HCT116 (cell line): Measurements from ENCODE around the gene ACAP3. TPM values are rescaled to one million over a fixed set of nuclear protein-coding genes. Genes with fewer than 3 reads are reported as not detected.

Experiments
- ATAC-seq: fragments of 200-7000 bp; cut with Tn5 transposase; 2 replicates; pipeline ENCODE4 v1.9.1; 2020; ENCODE audit warnings: mild to moderate bottlenecking, moderate library complexity
- BruUV-seq: library from RNA; stranded (reverse); fragments of 400-500 nt; replicated peaks from 2 replicates; lab custom pipeline; 2021; lab: Mats Ljungman, UMichigan
- CTCF ChIA-PET: fragments of 300-600 bp; sonication (Branson Sonifier 250); formaldehyde crosslinking; loops from one replicate; lab custom pipeline; 2021; ENCODE audit warnings: antibody characterized with exemption; lab: Charles Lee
- POLR2A ChIA-PET: fragments of 300-600, 350-600 bp; sonication (Branson Sonifier 250); formaldehyde crosslinking; loops from one replicate; lab custom pipeline; 2021; ENCODE audit warnings: antibody characterized with exemption; lab: Charles Lee
- RAD21 ChIA-PET, 2 experiments: fragments of 300-600 bp; sonication (Branson Sonifier 250); formaldehyde crosslinking; loops; one replicate each; lab custom pipeline; 2023; ENCODE audit warnings: low total read pairs in 2 of 2; ENCODE audit not compliant: uncharacterized antibody in 2 of 2, unreplicated experiment in 2 of 2, low non-redundant PET in 1 of 2; lab: Charles Lee
- DNase-seq: peaks from one replicate; pipeline ENCODE4 v3.0.0-alpha.2; 2010; ENCODE audit warnings: low read depth, low spot score
- H2AFZ ChIP-seq: fragments of 200-600 bp; shearing (Covaris generic), sonication (generic); 2 replicates; pipeline ENCODE4 v1.6.1; 2017; ENCODE audit warnings: low read depth, mixed run types, mixed read lengths, antibody characterized with exemption, low read length; ENCODE audit not compliant: poor library complexity, severe bottlenecking
- H3K27ac ChIP-seq: 2 replicates; pipeline ENCODE4 v1.5.1; 2012; ENCODE audit warnings: low read depth, low read length
- H3K27me3 ChIP-seq: fragments of 200-600 bp; sonication (generic); 2 replicates; pipeline ENCODE4 v1.6.1; 2016; ENCODE audit warnings: mixed run types, low read length, mixed read lengths; ENCODE audit not compliant: insufficient read depth
- H3K36me3 ChIP-seq, 2 experiments: fragments of 200-500 bp in 1 of 2; fragments of 200-600 bp in 1 of 2; sonication (Bioruptor generic) in 1 of 2; sonication (generic) in 1 of 2; 2 replicates each; pipeline versions ENCODE4 v1.5.1 to v1.6.1; 2014 to 2016; ENCODE audit warnings: low read length in 2 of 2, inconsistent platforms in 1 of 2, mixed read lengths in 1 of 2, mixed run types in 1 of 2; ENCODE audit not compliant: insufficient read depth in 2 of 2, control insufficient read depth in 1 of 2
- H3K4me1 ChIP-seq, 2 experiments: fragments of 200-600 bp in 1 of 2; sonication (generic) in 1 of 2; 2 replicates each; pipeline versions ENCODE4 v1.5.1 to v1.6.1; 2012 to 2017; ENCODE audit warnings: low read length in 2 of 2, inconsistent platforms in 1 of 2, mild to moderate bottlenecking in 1 of 2, mixed read lengths in 1 of 2, mixed run types in 1 of 2, moderate library complexity in 1 of 2; ENCODE audit not compliant: insufficient read depth in 2 of 2, control insufficient read depth in 1 of 2
- H3K4me2 ChIP-seq: fragments of 200-600 bp; sonication (generic); 2 replicates; pipeline ENCODE4 v1.6.1; 2017; ENCODE audit warnings: mixed run types, low read length, mixed read lengths
- H3K4me3 ChIP-seq, 2 experiments: fragments of 200-600 bp in 1 of 2; sonication (generic) in 1 of 2; replicated peaks in 1 of 2; 2 replicates each; pipeline ENCODE4 v1.5.1; 2011 to 2016; ENCODE audit warnings: low read length in 2 of 2, control low read depth in 1 of 2, low read depth in 1 of 2, mild to moderate bottlenecking in 1 of 2, mixed read lengths in 1 of 2, mixed run types in 1 of 2
- H3K79me2 ChIP-seq: fragments of 200-600 bp; sonication (generic); 2 replicates; pipeline ENCODE4 v1.6.1; 2017; ENCODE audit warnings: mild to moderate bottlenecking, mixed run types, low read length, moderate library complexity, mixed read lengths; ENCODE audit not compliant: insufficient read depth
- H3K9ac ChIP-seq: fragments of 200-600 bp; sonication (generic); 2 replicates; pipeline ENCODE4 v1.6.1; 2016; ENCODE audit warnings: low read length, mixed read lengths
- H3K9me2 ChIP-seq: fragments of 200-600 bp; sonication (generic), shearing (Covaris generic); 2 replicates; pipeline ENCODE4 v1.6.1; 2017; ENCODE audit warnings: mixed run types, mild to moderate bottlenecking, moderate library complexity; ENCODE audit not compliant: insufficient read depth
- H3K9me3 ChIP-seq, 2 experiments: fragments of 200-500 bp in 1 of 2; fragments of 200-600 bp in 1 of 2; sonication (Bioruptor generic) in 1 of 2; sonication (generic) in 1 of 2; 2 replicates each; pipeline ENCODE4 v1.6.1; 2014 to 2017; ENCODE audit warnings: low read length in 2 of 2, mixed read lengths in 2 of 2, inconsistent platforms in 1 of 2, low read depth in 1 of 2, mild to moderate bottlenecking in 1 of 2, mixed run types in 1 of 2, moderate library complexity in 1 of 2; ENCODE audit not compliant: control insufficient read depth in 1 of 2, insufficient read depth in 1 of 2
- H4K20me1 ChIP-seq: fragments of 200-600 bp; sonication (generic), shearing (Covaris generic); 2 replicates; pipeline ENCODE4 v1.6.1; 2017; ENCODE audit warnings: mixed run types, mild to moderate bottlenecking, moderate library complexity; ENCODE audit not compliant: insufficient read depth
- CEBPB ChIP-seq: IDR thresholded peaks from 2 replicates; pipeline ENCODE4 v1.6.1; 2012; ENCODE audit warnings: low read depth
- EGR1 ChIP-seq: IDR thresholded peaks from 2 replicates; pipeline ENCODE4 v1.6.1; 2012; ENCODE audit warnings: low read depth
- ELF1 ChIP-seq: IDR thresholded peaks from 2 replicates; pipeline ENCODE4 v1.6.1; 2012; ENCODE audit warnings: low read depth, borderline replicate concordance
- POLR2AphosphoS5 ChIP-seq: IDR thresholded peaks from 2 replicates; pipeline ENCODE4 v1.6.1; 2011; ENCODE audit warnings: mild to moderate bottlenecking, low read depth, low read length, moderate library complexity
- RAD21 ChIP-seq: IDR thresholded peaks from 2 replicates; pipeline ENCODE4 v1.6.1; 2012; ENCODE audit warnings: low read depth, mild to moderate bottlenecking
- TCF7L2 ChIP-seq: IDR thresholded peaks from 2 replicates; pipeline ENCODE4 v1.7.0; 2011; ENCODE audit warnings: borderline replicate concordance, inconsistent platforms; ENCODE audit not compliant: insufficient read depth, insufficient read length; ENCODE audit errors: extremely low read depth
- YY1 ChIP-seq: IDR thresholded peaks from 2 replicates; pipeline ENCODE4 v1.6.1; 2011; ENCODE audit warnings: low read length, low read depth, moderate library complexity, mild to moderate bottlenecking; ENCODE audit not compliant: insufficient replicate concordance; ENCODE audit errors: extremely low read depth
- ZFX ChIP-seq: fragments of 450-650 bp; IDR thresholded peaks from 2 replicates; pipeline ENCODE4 v1.6.1; 2017
- ZNF274 ChIP-seq: fragments of 200-500 bp; sonication (Bioruptor generic); IDR thresholded peaks from 2 replicates; pipeline ENCODE4 v1.6.1; 2014; ENCODE audit warnings: mild to moderate bottlenecking, low read depth, low read length, inconsistent platforms
- intact Hi-C: fragments of 100-400 bp; cut with micrococcal nuclease; formaldehyde crosslinking; loops from 2 replicates; pipeline ENCODE4 v1.10.0; 2022
- total RNA-seq: library from RNA; stranded (reverse); gene quantifications from one replicate; pipeline ENCODE4 v1.2.1, GENCODE V29; 2021; ENCODE audit not compliant: unreplicated experiment
- TF ChIP-seq, protein P1 (sequence below): IDR thresholded peaks from 2 replicates; pipeline ENCODE4 v1.6.1; 2012
- TF ChIP-seq, protein P2 (sequence below): IDR thresholded peaks from 2 replicates; pipeline ENCODE4 v1.6.1; 2012

The ACAP3 gene
- total RNA-seq, 1 experiment from 2014 or later = 38.8 TPM

DNA sequence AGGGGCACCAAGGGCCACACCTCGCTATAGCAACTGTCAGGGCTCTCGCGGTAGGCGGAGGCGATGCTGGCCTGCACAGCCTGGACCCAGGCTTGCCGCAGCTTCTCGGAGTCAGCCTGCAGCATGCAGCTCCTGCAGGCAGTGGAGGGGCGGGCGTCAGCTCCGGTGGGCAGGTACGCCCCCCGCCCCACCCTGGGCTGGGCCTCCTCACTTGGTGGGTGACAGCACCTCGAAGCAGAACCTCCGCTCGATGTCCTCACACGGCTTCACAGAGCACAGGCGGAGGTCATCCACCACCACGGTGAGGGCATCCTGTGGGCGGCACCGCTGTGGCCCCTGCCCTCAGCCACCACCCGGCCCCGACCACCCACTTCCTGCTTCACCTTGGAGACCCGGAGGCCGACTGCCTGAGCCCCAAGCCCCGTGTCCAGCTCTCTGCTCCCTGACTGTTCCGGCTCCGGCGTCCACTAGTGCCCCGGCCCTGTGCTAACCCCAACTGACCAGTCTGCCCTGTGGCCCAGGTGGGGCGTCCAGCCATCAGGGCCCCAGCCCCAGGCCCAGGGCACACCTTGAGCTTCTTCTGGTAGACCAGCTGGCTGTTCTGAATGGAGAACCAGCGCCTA lies 9.8 kb downstream of the ACAP3 start:
- ChIA-PET RAD21 (no interaction called here), CTCF (no interaction called here), POLR2A (no interaction called here)
- Histone ChIP-seq H3K4me1 (peaks cover 0 to 15% of the 10 kb centered on the region in 2 experiments; a peak in 2 of 4 replicates), H3K79me2 (no peaks in the 10 kb centered on the region), H3K27ac (no peak overlapping the region), H3K9me3 (no peaks in the 10 kb centered on the region), H4K20me1 (no peaks in the 10 kb centered on the region), H3K4me3 (no peak overlapping the region), H3K27me3 (no peaks in the 10 kb centered on the region), H3K36me3 (no peaks in the 10 kb centered on the region), H3K9ac (no peak overlapping the region), H2AFZ (no peak overlapping the region), H3K9me2 (no peaks in the 10 kb centered on the region), H3K4me2 (no peak overlapping the region)
- intact Hi-C loops = no loop called here
- TF ChIP-seq EGR1 = no peak
- no peak for TF ChIP-seq POLR2AphosphoS5
- TF ChIP-seq RAD21 = no peak
- no peak for TF ChIP-seq ELF1
- no peak for TF ChIP-seq TCF7L2
- no peak for TF ChIP-seq ZFX
- TF ChIP-seq CEBPB = no peak
- TF ChIP-seq ZNF274 = no peak
- TF ChIP-seq, protein P1, sequence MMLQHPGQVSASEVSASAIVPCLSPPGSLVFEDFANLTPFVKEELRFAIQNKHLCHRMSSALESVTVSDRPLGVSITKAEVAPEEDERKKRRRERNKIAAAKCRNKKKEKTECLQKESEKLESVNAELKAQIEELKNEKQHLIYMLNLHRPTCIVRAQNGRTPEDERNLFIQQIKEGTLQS = no peak
- TF ChIP-seq YY1 = no peak
- TF ChIP-seq, protein P2, sequence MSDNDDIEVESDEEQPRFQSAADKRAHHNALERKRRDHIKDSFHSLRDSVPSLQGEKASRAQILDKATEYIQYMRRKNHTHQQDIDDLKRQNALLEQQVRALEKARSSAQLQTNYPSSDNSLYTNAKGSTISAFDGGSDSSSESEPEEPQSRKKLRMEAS = no peak
- DNase-seq = no peak
- no TSS peak for BruUV-seq
- no peak for ATAC-seq
